ENCODE results near the gene RASGRP2. TPM values are rescaled to one million over a fixed set of nuclear protein-coding genes. Genes with fewer than 3 reads are reported as not detected.
A peak's percentile ranks its signal among the peaks of the same experiment; 100 is the strongest.

Gene RASGRP2
- total and polyA plus RNA-seq, 2 of the 8 experiments (the other 6 are each of a cell fraction or from before 2014, with no cell fraction given) = 40.6 to 45.7 TPM

GRCh38 chr11:64735725-64736259, 8.2 kb downstream of the RASGRP2 start:
- Histone ChIP-seq H4K5ac (ENCODE audit: insufficient read length, low read depth, low read length) (no peak overlapping the region), H3K56ac (replicated peaks; ENCODE audit: insufficient read length, low read depth, low read length) (no peak overlapping the region), H3K9ac (replicated peaks in 1 of 4; ENCODE audit: extremely low read depth in 1 of 4, low read depth in 3 of 4, low read length in 3 of 4) (no peak overlapping the region), H3K18ac (ENCODE audit: extremely low read depth, low read length) (no peak overlapping the region), H3K4me1 (replicated peaks in 1 of 4; ENCODE audit: control insufficient read depth in 3 of 4, insufficient read depth in 4 of 4, low read length in 3 of 4) (peaks cover under 1 to 15% (median 10%) of the 10 kb centered on the region in 4 experiments), H2AFZ (ENCODE audit: low read length) (no peak overlapping the region), H3K4me2 (ENCODE audit: insufficient read depth in 1 of 2, low read depth in 2 of 2, low read length in 2 of 2) (no peak overlapping the region), H3K9me3 (ENCODE audit: insufficient read depth in 2 of 2, low read depth in 1 of 2, low read length in 1 of 2) (no peaks in the 10 kb centered on the region), H2BK5ac (ENCODE audit: low read depth, low read length) (no peak overlapping the region; the same call in 1 of the 2 replicates), H3K27ac (ENCODE audit: low read depth, low read length) (no peak overlapping the region), H3K23ac (ENCODE audit: insufficient read length) (no peak overlapping the region), H2BK120ac (replicated peaks; ENCODE audit: low read depth, low read length) (no peak overlapping the region), H4K8ac (ENCODE audit: extremely low read depth, insufficient read depth, low read length) (no peak overlapping the region), H2BK20ac (ENCODE audit: low read length) (no peak overlapping the region), H3K36me3 (ENCODE audit: control insufficient read depth in 2 of 4, insufficient read depth in 4 of 4, low read length in 3 of 4) (0 out of 8 replicates have a peak, but pooled peaks cover 0 to 4% (median 0%) of the 10 kb centered on the region in 4 experiments), H3K79me1 (ENCODE audit: low read depth, low read length) (no peaks in the 10 kb centered on the region; the same call in 1 of the 2 replicates), H3K4ac (replicated peaks; ENCODE audit: insufficient read length, low read depth, low read length) (no peak overlapping the region), H2BK12ac (ENCODE audit: low read depth, low read length) (0 out of 2 replicates have a peak overlapping the region, but pooled peaks have one; percentile 17), H3K4me3 (ENCODE audit: extremely low read depth in 1 of 4, insufficient read depth in 2 of 4, low read depth in 3 of 4, low read length in 4 of 4) (no peak overlapping the region), H2BK15ac (ENCODE audit: low read length) (no peak overlapping the region), H3K14ac (ENCODE audit: insufficient read length) (no peak overlapping the region), H3K23me2 (ENCODE audit: low read depth, low read length) (no peaks in the 10 kb centered on the region; the same call in 1 of the 2 replicates), H3K27me3 (replicated peaks in 1 of 4; ENCODE audit: control insufficient read depth in 3 of 4, extremely low read depth in 1 of 4, insufficient read depth in 3 of 4, low read length in 3 of 4) (no peaks in the 10 kb centered on the region; a peak in 2 of 7 replicates), H3K79me2 (ENCODE audit: control insufficient read depth in 1 of 2, insufficient read depth in 2 of 2, low read length in 2 of 2) (no peaks in the 10 kb centered on the region), H2AK5ac (ENCODE audit: low read depth, low read length) (no peak overlapping the region), H4K91ac (replicated peaks; ENCODE audit: insufficient read length, low read length) (no peak overlapping the region), H4K20me1 (replicated peaks in 1 of 2; ENCODE audit: control insufficient read depth in 1 of 2, insufficient read depth in 2 of 2, low read length in 2 of 2) (no peaks in the 10 kb centered on the region)
- no peak for DNase-seq (ENCODE audit: low read depth in 1 of 2, low spot score in 2 of 2)
- ChIA-PET CTCF (ENCODE audit: partially characterized antibody) (interaction anchor here (0.6 to 23.7 kb wide), 9 partner anchors 9 to 1345 kb away, joined by 3 to 376 read pairs (median 9); partner anchors contain the start of genes PYGM and RASGRP2), POLR2A (ENCODE audit: partially characterized antibody) (interaction anchor here (0.6 to 42.9 kb wide), 6 partner anchors 9 to 76 kb away, joined by 3 to 1087 read pairs (median 4); partner anchors contain the start of genes PYGM and SF1)
- 96% methylated on average over 9 of the region's 9 CpGs; no CpG with 5 or more reads in 1 of the 2 experiments for WGBS, 2 experiments (ENCODE audit: extremely low coverage in 1 of 2, insufficient coverage in 1 of 2, insufficient read length in 1 of 2, insufficient replicate concordance in 2 of 2, low coverage in 1 of 2, low lambda C conversion rate in 2 of 2, missing lambda C conversion rate in 1 of 2)
- FAIRE-seq = no peak
- TF ChIP-seq MAFK (IDR thresholded peaks at IDR 0.05; ENCODE audit: low read depth, low read length) = no peak
- no peak for TF ChIP-seq SUZ12 (IDR thresholded peaks at IDR 0.05; ENCODE audit: low read length)
- no peak for TF ChIP-seq NRF1 (IDR thresholded peaks at IDR 0.05; ENCODE audit: low read depth, low read length)
- no peak for TF ChIP-seq SRF (IDR thresholded peaks at IDR 0.05; ENCODE audit: low read depth, low read length)
- no peak for TF ChIP-seq BRCA1 (IDR thresholded peaks at IDR 0.05; ENCODE audit: low read depth, low read length)
- TF ChIP-seq E2F6 (IDR thresholded peaks at IDR 0.05) = no peak
- TF ChIP-seq ASH2L (IDR thresholded peaks at IDR 0.05; ENCODE audit: low read length) = no peak
- no peak for TF ChIP-seq JUN (IDR thresholded peaks at IDR 0.05; ENCODE audit: low read depth, low read length)
- no peak for TF ChIP-seq PHF8 (conservative IDR thresholded peaks at IDR 0.05; ENCODE audit: low read depth, low read length)
